Endothelial cell of umbilical vein (primary cell): ENCODE data around the gene APOBEC2. TPM values are rescaled to one million over a fixed set of nuclear protein-coding genes. Genes with fewer than 3 reads are reported as not detected.

Experiments used
- BruUV-seq: library from RNA; stranded (reverse); fragments of 400-500 nt; replicated peaks from 2 replicates; lab custom pipeline; 2021; lab: Mats Ljungman, UMichigan
- CTCF ChIA-PET: fragments of 300-600, 350-600 bp; sonication (Branson Sonifier 250); formaldehyde crosslinking; loops from one replicate; lab custom pipeline; 2021; ENCODE audit warnings: antibody characterized with exemption, inconsistent platforms; lab: Charles Lee
- POLR2A ChIA-PET: fragments of 300-600, 350-600 bp; sonication (Branson Sonifier 250); formaldehyde crosslinking; loops from one replicate; lab custom pipeline; 2021; ENCODE audit warnings: antibody characterized with exemption, inconsistent platforms; lab: Charles Lee
- DNase-seq: peaks from one replicate; pipeline ENCODE4 v3.0.0-alpha.2; 2011; ENCODE audit warnings: low read depth, low spot score
- FAIRE-seq: peaks from 2 replicates; lab custom pipeline; 2011; peaks lifted over from hg19 to GRCh38; lab: Jason Lieb, UNC
- H2AFZ ChIP-seq: 2 replicates; pipeline ENCODE4 v1.6.0; 2012; ENCODE audit warnings: low read depth, low read length, control low read depth, inconsistent platforms
- H3K27ac ChIP-seq: 2 replicates; pipeline ENCODE4 v1.5.1; 2011; ENCODE audit warnings: low read depth, mild to moderate bottlenecking, control low read depth, low read length, moderate library complexity; ENCODE audit not compliant: insufficient read depth
- H3K27me3 ChIP-seq, 2 experiments: 2 replicates each; pipeline versions ENCODE4 v1.6.0 to v1.6.1; 2011; ENCODE audit warnings: low read length in 2 of 2, mixed read lengths in 1 of 2; ENCODE audit not compliant: control insufficient read depth in 2 of 2, insufficient read depth in 2 of 2
- H3K36me3 ChIP-seq, 2 experiments: 2 replicates in 1 of 2; 3 replicates in 1 of 2; pipeline ENCODE4 v1.5.1; 2011; ENCODE audit warnings: low read length in 2 of 2, mild to moderate bottlenecking in 1 of 2, moderate library complexity in 1 of 2; ENCODE audit not compliant: control insufficient read depth in 2 of 2, insufficient read depth in 2 of 2; ENCODE audit errors: extremely low read depth in 1 of 2
- H3K4me1 ChIP-seq: 3 replicates; pipeline ENCODE4 v1.5.1; 2011; ENCODE audit warnings: mild to moderate bottlenecking, low read length; ENCODE audit not compliant: control insufficient read depth, insufficient read depth; ENCODE audit errors: extremely low read depth
- H3K4me2 ChIP-seq: 2 replicates; pipeline ENCODE4 v1.6.1; 2011; ENCODE audit warnings: low read length, control low read depth, mixed read lengths; ENCODE audit not compliant: insufficient read depth
- H3K4me3 ChIP-seq, 3 experiments: fragments of 200-600 bp in 1 of 3; sonication (generic), shearing (Covaris generic) in 1 of 3; replicated peaks in 1 of 3; 2 replicates each; pipeline ENCODE4 v1.5.1; 2011 to 2016; ENCODE audit warnings: control low read depth in 3 of 3, low read length in 3 of 3, mild to moderate bottlenecking in 2 of 3, inconsistent platforms in 1 of 3, low read depth in 1 of 3, moderate library complexity in 1 of 3; ENCODE audit not compliant: insufficient read depth in 1 of 3
- H3K79me2 ChIP-seq: 2 replicates; pipeline ENCODE4 v1.6.0; 2012; ENCODE audit warnings: low read length, inconsistent platforms; ENCODE audit not compliant: control insufficient read depth, insufficient read depth
- H3K9ac ChIP-seq: replicated peaks from 2 replicates; pipeline ENCODE3; 2011; ENCODE audit warnings: low read length, control low read depth; ENCODE audit not compliant: insufficient read depth; ENCODE audit errors: extremely low read depth
- H3K9me1 ChIP-seq: replicated peaks from 3 replicates; pipeline ENCODE4 v1.6.0; 2011; ENCODE audit warnings: mild to moderate bottlenecking, low read length; ENCODE audit not compliant: control insufficient read depth, insufficient read depth; ENCODE audit errors: extremely low read depth
- H3K9me3 ChIP-seq: replicated peaks from 2 replicates; pipeline ENCODE4 v1.5.1; 2012; ENCODE audit warnings: low read length, inconsistent platforms; ENCODE audit not compliant: control insufficient read depth, insufficient read depth
- H4K20me1 ChIP-seq: replicated peaks from 2 replicates; pipeline ENCODE3; 2011; ENCODE audit warnings: mild to moderate bottlenecking, low read length; ENCODE audit not compliant: control insufficient read depth, insufficient read depth; ENCODE audit errors: extremely low read depth
- CTCF ChIP-seq, 2 donors: IDR thresholded peaks; 1 replicate in 1 of 2; 2 replicates in 1 of 2; pipeline ENCODE4 v1.5.1; 2011; ENCODE audit warnings: low read length in 2 of 2, mild to moderate bottlenecking in 2 of 2, moderate library complexity in 2 of 2, control low read depth in 1 of 2, inconsistent platforms in 1 of 2, low read depth in 1 of 2; ENCODE audit not compliant: insufficient read depth in 1 of 2; ENCODE audit errors: extremely low read depth in 1 of 2
- EZH2 ChIP-seq: IDR thresholded peaks from 2 replicates; pipeline ENCODE4 v1.6.1; 2012; ENCODE audit warnings: borderline replicate concordance, low read depth, mild to moderate bottlenecking, moderate library complexity, low read length, inconsistent platforms; ENCODE audit not compliant: severe bottlenecking
- FOS ChIP-seq: IDR thresholded peaks from 2 replicates; pipeline ENCODE4 v1.6.1; 2011; ENCODE audit warnings: mild to moderate bottlenecking, low read length, moderate library complexity, borderline replicate concordance; ENCODE audit not compliant: insufficient read depth
- GATA2 ChIP-seq: IDR thresholded peaks from 2 replicates; pipeline ENCODE4 v1.7.0; 2011; ENCODE audit warnings: low read depth, mild to moderate bottlenecking, moderate library complexity, mixed read lengths, low read length; ENCODE audit not compliant: insufficient read length, insufficient read depth
- JUN ChIP-seq: IDR thresholded peaks from 2 replicates; pipeline ENCODE4 v1.6.1; 2011; ENCODE audit warnings: borderline replicate concordance, low read depth; ENCODE audit not compliant: insufficient read length, insufficient read depth
- MAX ChIP-seq: IDR thresholded peaks from 2 replicates; pipeline ENCODE4 v1.6.1; 2011; ENCODE audit not compliant: insufficient read depth, insufficient read length
- MYC ChIP-seq: IDR thresholded peaks from one replicate; pipeline ENCODE4 v1.6.1; 2011; ENCODE audit warnings: mild to moderate bottlenecking, low read depth, low read length
- POLR2A ChIP-seq: IDR thresholded peaks from 2 replicates; pipeline ENCODE4 v1.6.1; 2012; ENCODE audit warnings: low read depth, mild to moderate bottlenecking, control low read depth, low read length
- POLR2AphosphoS5 ChIP-seq: IDR thresholded peaks from 2 replicates; pipeline ENCODE4 v1.6.1; 2012; ENCODE audit warnings: low read depth, mild to moderate bottlenecking, control low read depth, low read length, moderate library complexity; ENCODE audit not compliant: insufficient read depth
- dilution Hi-C: fragments of 300-500 bp; cut with MboI; formaldehyde crosslinking; loops from one replicate; pipeline ENCODE4 v1.15.0; 2019; ENCODE audit warnings: low sequenced_read_pairs; ENCODE audit not compliant: extremely low pct_ligation_motif_present
- intact Hi-C: fragments of 100-400 bp; cut with micrococcal nuclease; formaldehyde crosslinking; loops from one replicate; pipeline ENCODE4 v1.10.0; 2022
- polyA plus RNA-seq, 4 experiments: library from polyadenylated mRNA; depleted of rRNA in 3 of 4; stranded (reverse) in 3 of 4; unstranded in 1 of 4; fragments of >200 nt; gene quantifications; 2 replicates each; pipeline versions ENCODE4 v1.2.1 to v1.2.3, GENCODE V29; 2011 to 2012; ENCODE audit warnings: missing spikeins in 1 of 4
- total RNA-seq: library from RNA; stranded (reverse); gene quantifications from 2 replicates; pipeline ENCODE4 v1.2.3, GENCODE V29; 2021

Gene APOBEC2
- total and polyA plus RNA-seq, 2 donors (not counting 3 experiments of a cell fraction or from before 2014, with no cell fraction given) = not detected

- H3K9me1 ChIP-seq = no peaks in the 10 kb centered on the region
- no peak overlapping the region for H3K27ac ChIP-seq
- H4K20me1 ChIP-seq = no peaks in the 10 kb centered on the region
- H3K79me2 ChIP-seq = no peaks in the 10 kb centered on the region
- DNase-seq (no peak), FAIRE-seq (no peak)
- no peak overlapping the region for H3K9ac ChIP-seq
- ChIA-PET CTCF (interaction anchor here (2.1 kb wide), 1 partner anchor 81 kb away, joined by 10 read pairs; no protein-coding TSS in a partner anchor), POLR2A (no interaction called here)
- no TSS peak for BruUV-seq
- H3K4me3 ChIP-seq = no peak overlapping the region
- peaks cover 5 to 16% of the 10 kb centered on the region in 2 experiments for H3K36me3 ChIP-seq
- H3K27me3 ChIP-seq = no peaks in the 10 kb centered on the region
- dilution Hi-C loops = no loop called here
- TF ChIP-seq MAX = no peak
- TF ChIP-seq JUN = no peak
- TF ChIP-seq MYC = no peak
- no peak for TF ChIP-seq POLR2A
- no peak for TF ChIP-seq POLR2AphosphoS5
- TF ChIP-seq CTCF (IDR thresholded peaks at IDR 0.05; ENCODE audit: extremely low read depth in 1 of 2, insufficient read depth in 1 of 2, low read depth in 1 of 2, low read length in 2 of 2) = no peak
- intact Hi-C loops = no loop called here
- H3K4me1 ChIP-seq = peaks cover 29% of the 10 kb centered on the region
- H3K9me3 ChIP-seq = no peaks in the 10 kb centered on the region
- no peak overlapping the region for H2AFZ ChIP-seq
- no peak overlapping the region for H3K4me2 ChIP-seq
These were observed 47.9 kb downstream of the APOBEC2 start for GRCh38 chr6:41100871-41101287.

GRCh38 chr6:41103847-41104246 lies 50.8 kb downstream of the APOBEC2 start:
- Histone ChIP-seq H3K9me1 (no peaks in the 10 kb centered on the region), H3K4me2 (no peak overlapping the region), H3K9ac (no peak overlapping the region), H3K27ac (no peak overlapping the region), H3K79me2 (no peaks in the 10 kb centered on the region), H3K9me3 (no peaks in the 10 kb centered on the region), H3K36me3 (peaks cover 3% of the 10 kb centered on the region in 2 experiments), H4K20me1 (no peaks in the 10 kb centered on the region), H3K4me1 (peaks cover under 1% of the 10 kb centered on the region), H3K4me3 (no peak overlapping the region), H3K27me3 (no peaks in the 10 kb centered on the region), H2AFZ (no peak overlapping the region)
- TF ChIP-seq MYC (no peak), EZH2 (no peak), FOS (no peak), MAX (no peak), CTCF (IDR thresholded peaks at IDR 0.05; ENCODE audit: extremely low read depth in 1 of 2, insufficient read depth in 1 of 2, low read depth in 1 of 2, low read length in 2 of 2) (no peak), POLR2AphosphoS5 (no peak), POLR2A (no peak), JUN (no peak), GATA2 (no peak)
- ChIA-PET POLR2A (interaction anchor here (0.7 kb wide), 1 partner anchor 14 kb away, joined by 5 read pairs; no protein-coding TSS in a partner anchor), CTCF (interaction anchor here (1.4 kb wide), 1 partner anchor 78 kb away, joined by 6 read pairs; no protein-coding TSS in a partner anchor)
- no peak for DNase-seq
- no peak for FAIRE-seq
- BruUV-seq = no TSS peak
- intact Hi-C loops (no loop called here), dilution Hi-C loops (no loop called here)
